Fibroblast of pulmonary artery (primary cell): Measurements from ENCODE around the gene RUFY2.
"Not testable (repeated sequence)": the region's sequence is repeated elsewhere in the genome, so short reads cannot be mapped to it uniquely, and the experiment has no call there.

Experiments
- DNase-seq: peaks from one replicate; pipeline ENCODE4 v3.0.0-alpha.2; 2010; ENCODE audit warnings: low read depth
- H3K4me3 ChIP-seq: replicated peaks from 2 replicates; pipeline ENCODE4 v1.5.1; 2011; ENCODE audit warnings: low read depth, mild to moderate bottlenecking, control low read depth, low read length, moderate library complexity
- TF ChIP-seq, protein P1 (sequence below): IDR thresholded peaks from 2 replicates; pipeline ENCODE4 v1.5.1; 2011; ENCODE audit warnings: mild to moderate bottlenecking, control low read depth, low read length, inconsistent platforms; ENCODE audit errors: missing control alignments

Gene RUFY2

GRCh38 chr10:68406815-68407548, at the start of gene RUFY2:
Gene RUFY2 (minus strand): TSS chr10:68407277. CDS start chr10:68407189, 88 bp downstream.
- TF ChIP-seq, protein P1, sequence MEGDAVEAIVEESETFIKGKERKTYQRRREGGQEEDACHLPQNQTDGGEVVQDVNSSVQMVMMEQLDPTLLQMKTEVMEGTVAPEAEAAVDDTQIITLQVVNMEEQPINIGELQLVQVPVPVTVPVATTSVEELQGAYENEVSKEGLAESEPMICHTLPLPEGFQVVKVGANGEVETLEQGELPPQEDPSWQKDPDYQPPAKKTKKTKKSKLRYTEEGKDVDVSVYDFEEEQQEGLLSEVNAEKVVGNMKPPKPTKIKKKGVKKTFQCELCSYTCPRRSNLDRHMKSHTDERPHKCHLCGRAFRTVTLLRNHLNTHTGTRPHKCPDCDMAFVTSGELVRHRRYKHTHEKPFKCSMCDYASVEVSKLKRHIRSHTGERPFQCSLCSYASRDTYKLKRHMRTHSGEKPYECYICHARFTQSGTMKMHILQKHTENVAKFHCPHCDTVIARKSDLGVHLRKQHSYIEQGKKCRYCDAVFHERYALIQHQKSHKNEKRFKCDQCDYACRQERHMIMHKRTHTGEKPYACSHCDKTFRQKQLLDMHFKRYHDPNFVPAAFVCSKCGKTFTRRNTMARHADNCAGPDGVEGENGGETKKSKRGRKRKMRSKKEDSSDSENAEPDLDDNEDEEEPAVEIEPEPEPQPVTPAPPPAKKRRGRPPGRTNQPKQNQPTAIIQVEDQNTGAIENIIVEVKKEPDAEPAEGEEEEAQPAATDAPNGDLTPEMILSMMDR: peak; percentile 13
- peak; percentile 79 for DNase-seq
- H3K4me3 ChIP-seq: peak within 1 kb of the TSS; percentile 96

DNA sequence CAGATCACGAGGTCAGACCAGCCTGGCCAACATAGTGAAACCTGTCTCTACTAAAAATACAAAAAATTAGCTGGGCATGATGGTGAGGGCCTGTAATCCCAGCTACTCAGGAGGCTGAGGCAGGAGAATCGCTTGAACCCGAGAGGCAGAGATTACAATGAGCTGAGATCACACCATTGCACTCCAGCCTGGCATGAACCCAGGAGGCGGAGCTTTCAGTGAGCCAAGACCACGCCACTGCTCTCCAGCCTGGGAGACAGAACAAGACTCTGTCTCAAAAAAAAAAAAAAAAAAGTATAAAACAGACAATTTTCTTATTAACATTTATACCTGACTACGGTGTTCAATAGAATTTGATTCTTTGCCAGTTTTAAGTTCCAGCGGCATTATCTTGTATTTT, 42.6 kb upstream of the RUFY2 start:
- peak; percentile 47 for DNase-seq
- not testable (repeated sequence) for H3K4me3 ChIP-seq

- no peak overlapping the region for H3K4me3 ChIP-seq
- no peak for DNase-seq
- TF ChIP-seq, protein P1: no peak
Observed at GRCh38 chr10:68446179-68446578, 39.1 kb upstream of the RUFY2 start.

DNA sequence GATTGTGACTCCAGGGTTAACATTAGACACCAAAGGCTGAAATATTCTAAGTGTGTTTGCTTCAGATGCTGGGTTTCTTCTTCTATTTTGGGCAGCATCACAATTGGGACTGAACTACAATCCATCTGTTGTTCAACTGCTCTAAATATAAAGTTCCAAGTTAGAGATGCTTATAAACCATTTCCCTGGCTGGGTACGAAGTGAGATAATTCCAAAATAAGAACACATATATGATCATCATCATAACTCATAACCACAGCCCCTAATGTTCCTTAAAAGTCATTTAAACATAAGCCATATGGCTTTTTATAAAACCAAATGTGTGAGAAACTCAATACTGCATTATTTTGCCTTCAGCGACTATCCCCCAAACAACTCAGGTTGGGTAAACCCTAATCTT, 35.9 kb upstream of the RUFY2 start:
- no peak for DNase-seq
- TF ChIP-seq, protein P1: no peak
- H3K4me3 ChIP-seq: no peak overlapping the region

DNA sequence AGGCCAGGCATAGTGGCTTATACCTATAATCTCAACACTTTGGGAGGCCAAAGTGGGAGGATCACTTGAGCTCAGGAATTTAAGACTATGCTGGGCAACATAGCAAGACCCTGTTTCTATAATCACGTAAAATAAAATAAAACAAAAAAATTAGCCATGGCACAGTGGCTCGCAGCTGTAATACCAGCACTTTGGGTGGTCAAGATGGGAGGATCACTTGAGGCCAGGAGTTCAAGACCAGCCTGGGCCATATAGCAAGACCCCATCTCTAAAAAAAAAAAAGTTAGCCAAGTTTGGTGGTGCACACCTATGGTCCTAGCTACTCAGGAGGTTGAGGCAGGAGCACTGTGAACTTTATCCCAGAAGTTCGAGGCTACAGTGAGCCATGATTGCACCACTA, 33.8 kb upstream of the RUFY2 start:
- TF ChIP-seq, protein P1: no peak
- H3K4me3 ChIP-seq: no peak overlapping the region
- DNase-seq: no peak

- no peak for DNase-seq
- TF ChIP-seq, protein P1: no peak
- no peak overlapping the region for H3K4me3 ChIP-seq
Observed at GRCh38 chr10:68435803-68436202, 28.7 kb upstream of the RUFY2 start.

DNA sequence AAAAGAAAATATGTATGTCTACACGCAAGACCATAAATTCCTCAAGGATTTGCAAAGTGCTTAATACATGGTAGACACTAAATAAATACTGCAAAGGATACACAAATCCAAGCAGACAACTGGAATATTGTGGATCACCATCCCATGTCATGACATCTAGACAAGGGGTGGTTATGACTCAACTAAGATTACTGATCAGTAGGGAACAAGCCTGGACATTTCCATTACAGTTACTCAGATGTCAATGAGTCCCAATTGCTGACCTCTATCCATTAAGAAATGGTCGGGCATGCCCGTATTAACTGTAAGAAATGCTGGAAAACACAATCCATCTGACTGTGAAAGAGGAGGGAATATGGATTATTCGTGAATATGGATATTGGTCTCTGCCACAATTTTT, 27.6 kb upstream of the RUFY2 start:
- no peak for DNase-seq
- TF ChIP-seq, protein P1: no peak
- H3K4me3 ChIP-seq: no peak overlapping the region
